H54 (cell line): Measurements from ENCODE around the gene ART4.

Source experiments
- DNase-seq: peaks from one replicate; pipeline ENCODE4 v3.0.0; 2011; ENCODE audit warnings: low spot score, mixed read lengths; ENCODE audit not compliant: insufficient read length
- FAIRE-seq: peaks from 3 replicates; lab custom pipeline; 2011; peaks lifted over from hg19 to GRCh38; lab: Jason Lieb, UNC
- POLR2A ChIP-seq: IDR thresholded peaks from 2 replicates; pipeline ENCODE4 v1.6.1; 2011; ENCODE audit warnings: low read depth, mild to moderate bottlenecking, low read length

ART4 gene

GRCh38 chr12:14811486-14811885 lies 31.8 kb downstream of the ART4 start:
- DNase-seq = no peak
- no peak for FAIRE-seq
- TF ChIP-seq POLR2A = no peak

- FAIRE-seq = no peak
- no peak for TF ChIP-seq POLR2A
- no peak for DNase-seq
These were observed 32.3 kb downstream of the ART4 start for GRCh38 chr12:14810953-14811483.

- no peak for DNase-seq
- FAIRE-seq = no peak
- no peak for TF ChIP-seq POLR2A
These were observed 33.0 kb downstream of the ART4 start for GRCh38 chr12:14810167-14810952.

- no peak for DNase-seq
- no peak for FAIRE-seq
- TF ChIP-seq POLR2A = no peak
These were observed 39.5 kb downstream of the ART4 start for GRCh38 chr12:14803830-14804160.

- FAIRE-seq = peak; percentile 99
- peak; percentile 79 for DNase-seq
- peak; percentile 69 for TF ChIP-seq POLR2A
These were observed 40.1 kb downstream of the ART4 start, which contains the start of the genes C12orf60 and WBP11 for GRCh38 chr12:14803011-14803829. TSS of gene C12orf60 (plus strand) at chr12:14803670. CDS start at chr12:14822936, 19,266 bp downstream. TSS of gene WBP11 (minus strand) at chr12:14803478. CDS start at chr12:14801383, 2,095 bp downstream.

GRCh38 chr12:14802721-14803010 lies 40.7 kb downstream of the ART4 start:
- FAIRE-seq (no peak), DNase-seq (no peak)
- no peak for TF ChIP-seq POLR2A

GRCh38 chr12:14802247-14802646 lies 41.1 kb downstream of the ART4 start:
- FAIRE-seq = no peak
- TF ChIP-seq POLR2A = no peak
- DNase-seq = no peak

- TF ChIP-seq POLR2A = no peak
- no peak for FAIRE-seq
- DNase-seq = no peak
These were observed 48.3 kb downstream of the ART4 start for GRCh38 chr12:14795028-14795448.

- TF ChIP-seq POLR2A = no peak
- no peak for DNase-seq
- FAIRE-seq = no peak
These were observed 57.8 kb downstream of the ART4 start for GRCh38 chr12:14785568-14785967.

- FAIRE-seq (no peak), DNase-seq (no peak)
- no peak for TF ChIP-seq POLR2A
These were observed 58.9 kb downstream of the ART4 start for GRCh38 chr12:14784471-14784870.

GRCh38 chr12:14782756-14783155 lies 60.6 kb downstream of the ART4 start:
- no peak for TF ChIP-seq POLR2A
- DNase-seq (no peak), FAIRE-seq (no peak)

- no peak for DNase-seq
- FAIRE-seq = no peak
- TF ChIP-seq POLR2A = no peak
These were observed 61.8 kb downstream of the ART4 start for GRCh38 chr12:14781563-14781962.

- peak; percentile 75 for FAIRE-seq
These were observed 62.5 kb downstream of the ART4 start for GRCh38 chr12:14780859-14781258.

GRCh38 chr12:14779834-14780233 lies 63.5 kb downstream of the ART4 start:
- no peak for DNase-seq
- no peak for FAIRE-seq
- no peak for TF ChIP-seq POLR2A

More at GRCh38 chr12:14780859-14781258, 62.5 kb downstream of the ART4 start:
- TF ChIP-seq POLR2A = no peak
- DNase-seq = no peak
